HG03575 (cell line): Measurements from ENCODE around the gene ZNF862.
A peak's percentile ranks its signal among the peaks of the same experiment; 100 is the strongest.

Source experiments
- ATAC-seq: cut with Tn5 transposase; IDR thresholded peaks from one replicate; pipeline ENCODE4 v1.9.1; 2021; ENCODE audit not compliant: unreplicated experiment, insufficient number of reproducible peaks, low FRiP score; ENCODE audit errors: extremely low read depth

The ZNF862 gene

DNA sequence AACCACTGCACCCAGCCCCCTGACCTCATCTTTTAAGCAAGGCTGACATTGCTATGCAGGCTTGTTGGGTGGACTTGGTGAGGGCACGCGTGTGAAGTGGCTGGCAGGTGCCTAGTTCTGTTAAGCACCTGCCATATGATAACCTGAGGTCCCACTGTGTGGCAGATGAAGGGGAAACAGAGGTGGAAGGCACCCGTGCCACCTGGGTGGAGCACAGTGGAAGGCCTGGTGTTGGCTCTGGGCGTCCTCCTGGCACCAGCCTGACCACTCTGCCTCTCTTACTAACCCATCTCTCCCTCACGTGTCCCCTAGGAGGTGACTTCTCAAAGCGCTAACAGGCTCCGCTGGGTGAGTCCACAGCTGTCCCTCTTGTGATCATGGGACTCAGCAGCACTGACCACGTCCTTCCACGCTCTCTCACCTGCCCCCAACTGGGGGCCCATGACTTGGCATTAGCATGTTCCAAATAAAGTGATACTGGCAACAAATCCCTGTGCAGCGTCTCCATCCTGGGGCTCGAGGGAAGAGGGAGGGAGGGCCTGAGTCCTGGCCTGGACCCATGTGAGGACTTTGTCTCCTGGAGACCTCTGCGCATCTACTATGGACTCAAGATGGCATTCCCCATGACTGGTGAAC is 4.6 kb upstream of the ZNF862 start:
- ATAC-seq = no peak

DNA sequence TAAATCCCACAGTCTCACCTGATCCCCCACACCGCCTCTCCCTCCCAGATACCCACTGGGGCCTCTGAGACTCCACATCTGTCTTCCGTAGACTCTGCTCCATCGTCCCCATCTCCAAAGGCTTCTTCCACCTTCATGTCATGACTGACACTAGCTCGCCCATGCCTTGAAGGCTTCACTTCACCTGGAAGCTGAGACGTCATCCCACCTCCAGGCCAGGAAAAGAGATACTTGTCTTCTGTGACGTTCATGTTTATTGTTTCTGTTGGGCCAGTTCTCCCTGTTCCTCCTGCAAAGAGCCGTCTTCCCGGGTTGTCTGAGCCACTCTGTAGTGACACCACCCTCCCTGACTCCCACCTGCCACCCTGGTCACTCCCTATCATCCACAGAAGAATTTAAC is 3.6 kb upstream of the ZNF862 start:
- no peak for ATAC-seq

DNA sequence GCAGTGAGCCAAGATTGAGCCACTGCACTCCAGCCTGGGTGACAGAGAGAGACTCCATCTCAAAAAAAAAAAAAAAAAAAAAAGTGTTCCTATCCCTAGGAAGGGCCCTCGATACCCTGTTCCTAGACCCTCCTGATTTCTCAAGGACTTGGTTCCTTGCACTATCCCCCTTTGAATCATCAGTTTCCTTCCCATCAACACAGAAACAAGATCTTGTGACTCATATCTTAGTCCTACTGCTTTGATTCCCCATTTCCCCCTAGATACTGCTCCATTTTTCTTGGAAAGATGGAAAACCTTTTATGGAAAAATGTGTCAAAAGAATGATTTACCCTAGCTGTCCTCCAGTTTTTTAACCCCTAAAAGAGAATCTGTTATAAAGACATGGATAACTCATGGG is 1.7 kb upstream of the ZNF862 start:
- no peak for ATAC-seq

DNA sequence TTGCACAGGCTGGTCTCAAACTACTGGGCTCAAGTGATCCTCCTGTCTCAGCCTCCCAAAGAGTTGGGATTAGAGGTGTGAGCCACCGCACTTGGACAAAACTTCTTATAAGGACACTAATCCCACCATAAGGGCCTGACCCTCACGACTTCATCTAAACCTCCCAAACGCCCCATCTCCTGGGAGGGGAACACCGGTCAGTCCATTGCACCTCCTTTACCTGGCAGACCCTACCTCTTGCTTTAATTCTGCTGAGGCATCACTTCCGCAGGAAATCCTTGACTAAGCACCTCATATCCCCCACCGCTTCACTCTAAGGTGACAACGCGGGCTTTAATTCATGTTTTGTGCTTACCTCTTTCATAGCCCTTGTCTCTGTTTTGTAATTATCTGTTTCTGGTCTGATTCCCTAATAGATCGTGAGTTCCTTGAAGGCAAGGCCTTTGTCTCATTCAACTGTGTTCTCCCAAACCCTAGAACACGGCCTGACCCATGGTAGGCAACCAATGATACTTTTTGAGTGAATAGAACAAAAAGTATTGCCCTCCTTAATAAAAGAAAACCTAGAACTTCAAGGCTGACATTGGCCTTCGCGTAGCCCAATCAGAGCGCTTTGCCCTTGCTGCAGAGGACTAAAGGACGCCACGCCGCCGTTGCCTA is 481 bp upstream of the ZNF862 start:
- ATAC-seq = no peak

DNA sequence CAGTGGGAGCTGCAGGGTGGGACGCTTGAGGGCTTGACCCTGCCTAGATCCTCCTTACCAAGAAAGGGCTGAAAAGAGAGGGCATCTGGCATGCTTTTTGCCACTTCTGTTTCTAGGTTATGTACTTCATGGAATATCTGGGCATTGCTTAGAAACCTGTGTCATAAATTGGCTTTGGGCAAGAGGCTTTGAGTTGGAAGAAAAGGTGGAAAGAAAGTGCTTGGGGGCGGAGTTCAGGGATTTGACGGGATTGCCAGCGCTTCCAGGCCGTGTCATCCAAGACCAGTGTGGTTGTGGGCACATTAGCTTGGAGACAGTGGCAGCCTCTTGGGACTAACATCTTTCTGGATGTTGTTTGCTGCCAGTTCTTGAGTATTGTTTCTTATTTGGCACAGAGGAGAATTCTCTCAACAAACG is 825 bp downstream of the ZNF862 start:
- no peak for ATAC-seq

DNA sequence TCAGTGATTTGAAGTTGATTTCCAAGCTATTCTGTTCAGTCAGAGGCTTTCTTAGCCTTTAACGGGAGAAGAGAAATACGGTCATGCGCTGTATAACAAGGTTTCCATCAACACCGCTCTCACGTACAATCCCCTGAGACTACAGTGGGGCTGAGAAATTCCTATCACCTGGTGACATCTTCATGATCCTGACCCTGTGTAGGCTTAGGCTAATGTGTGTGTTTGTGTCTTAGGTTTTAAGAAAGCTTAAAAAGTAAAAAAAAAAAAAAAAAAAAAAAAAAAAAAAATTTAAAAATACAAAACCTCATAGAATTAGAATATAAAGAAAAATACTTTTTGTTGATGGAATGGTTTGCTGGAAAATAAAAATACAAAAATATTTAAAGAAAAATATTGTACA is 1.8 kb downstream of the ZNF862 start:
- no peak for ATAC-seq

DNA sequence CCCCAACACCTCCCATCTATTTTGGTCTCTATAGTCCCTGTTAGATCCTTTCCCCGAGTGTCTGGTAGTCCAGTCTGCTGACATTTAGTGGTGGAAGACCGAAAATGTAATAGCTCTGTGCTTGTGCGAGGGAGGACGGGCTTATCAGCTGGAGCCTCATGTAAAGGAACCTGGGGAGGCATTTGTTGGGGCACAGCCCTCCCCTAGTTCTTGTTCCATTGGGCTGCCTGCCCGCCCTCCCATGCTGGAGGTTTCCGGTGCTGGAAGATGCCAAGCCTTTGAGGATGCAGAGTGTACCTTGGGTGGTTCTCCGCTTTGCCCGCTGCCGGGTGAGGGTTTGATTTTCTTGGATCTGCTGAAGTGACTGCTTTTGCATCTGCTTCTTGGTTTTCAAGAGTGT is 5.4 kb downstream of the ZNF862 start:
- no peak for ATAC-seq

DNA sequence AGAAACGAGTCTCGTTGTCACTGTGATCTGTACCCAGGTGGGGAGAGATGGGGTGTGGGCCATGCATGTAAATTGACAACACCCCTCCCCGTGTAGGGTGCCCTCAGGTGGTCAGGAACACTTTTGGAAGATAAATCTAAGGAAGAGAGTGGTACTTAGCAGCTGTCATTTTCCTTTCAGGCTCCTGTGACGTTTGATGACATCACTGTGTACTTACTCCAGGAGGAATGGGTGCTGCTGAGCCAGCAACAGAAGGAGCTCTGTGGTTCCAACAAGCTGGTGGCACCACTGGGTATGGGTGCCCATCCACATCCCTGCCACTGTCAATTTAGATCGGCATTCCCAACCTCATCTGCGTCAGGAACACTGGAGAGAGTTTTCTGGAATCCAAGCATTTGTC is 6.3 kb downstream of the ZNF862 start:
- ATAC-seq = no peak

DNA sequence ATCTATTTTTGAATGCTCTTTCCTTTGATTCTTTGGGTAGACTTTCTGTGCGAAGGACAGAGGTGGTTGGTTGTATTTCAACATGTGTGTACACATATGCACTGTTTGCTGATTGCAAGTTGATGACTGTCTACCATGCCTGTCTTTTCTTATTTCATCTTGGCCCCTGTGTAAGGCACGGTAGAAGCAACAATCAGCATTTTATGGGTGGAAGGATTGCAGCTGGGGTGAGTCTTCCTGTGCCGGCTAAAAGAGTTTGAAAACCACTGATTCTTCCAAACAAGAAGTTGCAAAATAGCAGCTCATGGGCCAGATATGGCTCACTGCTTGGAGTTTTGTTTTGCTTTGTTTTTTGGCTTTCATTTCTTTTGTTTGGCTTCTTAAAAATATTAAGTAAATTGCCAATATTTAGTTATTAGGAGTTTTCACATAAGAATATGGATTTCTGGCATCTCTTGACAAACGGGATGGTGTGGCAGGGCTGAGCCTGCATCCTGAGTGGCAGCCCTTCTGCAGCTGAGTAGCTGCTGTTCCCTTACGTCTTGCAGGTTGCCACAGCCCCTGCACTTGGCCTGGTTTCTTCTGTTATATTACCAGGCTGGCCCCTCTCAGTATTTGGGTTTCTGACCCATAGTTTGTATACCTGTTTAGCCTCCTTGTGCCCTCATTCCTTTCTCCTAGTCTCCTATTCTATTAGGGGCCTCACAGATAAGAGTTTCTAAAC is 7.2 kb downstream of the ZNF862 start:
- no peak for ATAC-seq

DNA sequence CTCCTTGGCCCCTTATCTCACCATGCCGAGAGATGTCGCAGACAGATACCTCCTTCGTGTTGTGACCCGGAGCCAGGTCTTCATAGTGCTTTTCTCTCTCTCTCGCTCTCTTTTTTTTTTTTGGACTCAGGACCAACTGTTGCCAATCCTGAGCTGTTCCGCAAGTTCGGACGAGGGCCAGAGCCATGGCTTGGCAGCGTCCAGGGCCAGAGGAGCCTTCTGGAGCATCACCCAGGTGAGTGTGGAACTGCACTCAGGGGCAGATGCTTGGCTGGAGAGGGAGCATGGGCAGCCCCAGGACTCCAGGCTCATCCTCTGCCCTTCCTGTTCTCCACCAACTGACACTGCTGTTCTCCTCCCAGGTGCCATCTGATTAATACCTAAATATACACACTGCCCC is 7.8 kb downstream of the ZNF862 start:
- ATAC-seq = no peak

DNA sequence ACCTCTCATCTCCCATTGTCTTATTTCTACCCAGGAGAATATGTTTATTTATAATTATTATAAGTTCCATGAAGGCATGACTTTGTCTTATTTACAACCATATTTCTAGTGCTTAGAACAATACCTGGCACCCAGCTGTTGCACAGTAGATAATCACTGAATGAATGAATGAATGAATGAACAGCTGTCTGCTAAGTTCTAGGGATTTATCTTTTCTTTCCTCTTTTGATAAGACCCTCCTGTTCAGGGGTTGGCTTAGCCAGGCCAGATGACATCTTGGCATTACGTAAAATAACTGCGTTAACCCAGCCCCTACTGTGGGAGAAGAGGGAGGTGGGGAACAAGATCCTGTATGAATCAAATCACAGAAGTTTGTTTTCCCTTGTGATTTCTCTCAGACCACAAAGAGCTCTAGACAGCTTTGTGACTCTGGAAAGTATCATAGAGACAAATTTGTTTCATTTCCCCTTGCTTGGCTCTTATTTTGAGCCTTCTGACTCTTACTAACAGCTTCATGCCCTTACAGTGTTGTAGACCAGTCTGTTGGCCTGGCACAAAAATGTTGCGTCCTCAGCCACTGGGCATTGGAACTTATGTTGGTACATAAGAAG is 8.4 kb downstream of the ZNF862 start:
- peak; percentile 80 for ATAC-seq

DNA sequence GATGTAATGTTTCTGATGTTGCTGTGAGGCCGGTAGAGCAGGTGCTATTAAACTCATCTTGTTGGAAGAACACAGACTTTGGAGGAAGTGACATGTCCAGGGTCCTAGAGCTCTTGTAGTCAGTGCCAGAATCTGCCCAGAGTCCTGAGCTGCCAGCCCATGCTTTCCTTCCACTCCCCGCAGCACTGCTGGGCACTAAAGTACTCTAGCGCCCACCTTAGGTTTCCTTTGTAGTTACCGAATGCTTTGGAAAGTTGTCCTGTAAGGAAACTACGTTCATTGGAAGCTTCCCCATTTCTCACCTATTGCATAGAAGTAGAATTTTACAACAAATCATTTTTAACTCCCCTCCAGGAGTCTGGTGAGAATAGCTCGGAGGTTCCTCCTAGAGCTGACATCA is 11.0 kb downstream of the ZNF862 start:
- no peak for ATAC-seq

DNA sequence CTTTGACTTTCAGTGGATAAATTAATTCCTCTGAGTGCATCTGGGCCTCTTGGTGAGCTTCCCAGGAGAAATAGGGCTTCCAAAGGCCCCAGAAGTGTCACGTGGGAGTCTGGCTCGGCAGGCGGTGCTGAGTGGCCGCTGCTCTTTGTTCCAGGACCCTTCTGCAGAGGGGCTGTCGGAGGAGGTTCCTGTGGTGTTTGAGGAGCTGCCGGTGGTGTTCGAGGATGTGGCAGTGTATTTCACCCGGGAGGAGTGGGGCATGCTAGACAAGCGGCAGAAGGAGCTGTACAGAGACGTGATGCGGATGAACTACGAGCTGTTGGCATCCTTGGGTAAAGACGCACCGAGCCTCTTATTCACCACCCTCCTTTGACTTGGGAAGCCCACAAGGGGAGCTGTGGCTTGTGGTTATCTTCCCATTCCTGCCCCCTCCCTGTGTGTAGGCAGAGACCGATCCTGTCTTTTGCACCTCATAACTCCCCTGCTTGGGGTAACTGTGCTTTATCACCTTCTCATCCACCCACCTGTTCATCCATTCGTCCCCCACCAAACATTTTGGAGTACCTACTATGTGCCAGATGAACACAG is 11.9 kb downstream of the ZNF862 start:
- no peak for ATAC-seq

DNA sequence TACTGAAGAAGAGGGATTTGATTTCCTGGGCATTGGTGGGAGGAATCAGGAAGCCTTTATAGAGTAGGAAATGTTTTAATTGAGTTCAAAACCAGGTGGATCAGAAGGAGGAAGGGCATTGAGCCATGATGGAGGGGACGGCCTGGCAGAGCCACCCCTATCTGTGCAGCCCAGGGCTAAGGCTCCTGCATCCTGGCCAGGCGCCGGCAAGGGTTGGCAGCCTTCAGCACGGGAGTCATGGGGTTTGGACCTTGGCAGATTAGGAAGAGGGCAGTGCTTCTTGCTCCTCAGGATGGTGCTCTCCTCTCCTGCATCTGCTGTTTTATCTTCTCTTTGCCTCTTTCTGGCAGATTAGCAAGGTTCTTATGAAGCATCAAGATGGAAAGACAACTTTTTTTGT is 12.5 kb downstream of the ZNF862 start:
- ATAC-seq = no peak

DNA sequence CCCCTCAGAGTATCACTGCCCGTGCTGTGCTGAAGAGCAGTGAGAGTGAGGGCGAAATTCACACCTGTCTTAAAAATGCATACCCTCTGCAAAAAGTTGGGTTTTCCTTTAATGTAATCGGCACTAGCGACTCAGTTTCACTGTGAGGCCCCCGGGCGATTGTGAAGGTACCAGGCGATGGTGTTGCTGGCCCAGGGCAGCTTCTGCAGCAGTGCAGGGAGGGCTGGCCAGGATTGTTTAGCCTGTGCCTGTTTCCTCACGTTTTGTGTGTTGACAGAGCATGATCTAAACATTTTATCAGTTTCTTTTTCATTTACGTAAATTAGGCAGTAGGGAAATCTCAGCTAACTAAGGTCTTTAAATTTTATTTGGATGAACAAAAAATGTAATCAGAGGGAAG is 13.3 kb downstream of the ZNF862 start:
- ATAC-seq = no peak

DNA sequence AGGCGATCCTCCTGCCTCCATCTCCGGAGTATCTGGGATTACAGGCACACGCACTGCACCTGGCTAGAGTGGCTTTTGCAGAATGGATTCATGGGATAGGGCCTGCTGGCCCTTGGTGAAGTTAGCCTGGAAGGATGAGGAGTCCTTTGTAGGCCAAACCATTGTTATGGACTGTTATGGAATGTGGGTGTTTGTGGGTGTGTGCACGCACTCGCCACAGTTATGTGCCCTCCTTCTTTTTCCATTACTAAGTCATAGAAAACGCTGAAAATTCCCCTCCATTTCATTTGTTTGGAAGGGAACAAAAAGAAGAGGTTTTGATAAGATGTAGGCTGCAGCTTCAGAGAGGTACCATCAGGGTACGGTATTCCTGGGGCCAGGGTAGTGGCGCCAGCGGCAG is 15.0 kb downstream of the ZNF862 start:
- ATAC-seq = no peak

DNA sequence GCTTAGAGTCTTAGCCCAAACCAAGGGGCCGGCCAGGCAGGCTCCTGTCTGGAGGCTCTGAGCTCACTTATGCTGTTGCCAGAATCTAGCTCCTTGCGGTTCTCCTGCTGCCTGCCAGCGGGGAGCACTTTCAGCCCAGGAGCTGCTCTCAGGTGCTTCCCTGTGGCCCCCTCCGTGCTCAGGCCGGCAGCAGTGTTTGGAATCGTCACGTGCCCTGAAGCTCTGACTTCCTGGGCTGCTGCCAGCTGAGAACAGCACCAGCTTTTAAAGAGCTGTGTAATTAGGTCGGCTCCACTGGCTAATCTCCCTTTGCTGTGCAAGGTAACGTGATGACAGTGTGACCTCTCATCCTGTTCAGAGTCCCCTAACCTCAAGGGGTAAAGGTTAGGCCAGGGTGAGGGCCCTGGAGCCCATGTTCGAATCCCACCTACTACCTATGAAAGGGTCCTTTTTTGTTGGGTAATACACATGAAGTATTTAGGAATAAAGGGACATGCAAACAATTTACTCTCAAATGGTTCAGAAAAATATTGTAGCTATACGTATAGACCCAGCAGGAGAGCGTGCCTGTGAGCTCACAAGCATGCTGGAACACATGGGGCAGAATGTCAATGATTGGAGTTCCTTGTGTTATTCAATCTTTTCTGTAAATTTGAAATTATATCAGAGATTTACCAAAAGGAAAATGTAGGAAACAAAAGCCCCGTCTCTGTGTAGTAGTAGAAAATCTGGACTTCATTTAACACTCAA is 16.6 kb downstream of the ZNF862 start:
- no peak for ATAC-seq

DNA sequence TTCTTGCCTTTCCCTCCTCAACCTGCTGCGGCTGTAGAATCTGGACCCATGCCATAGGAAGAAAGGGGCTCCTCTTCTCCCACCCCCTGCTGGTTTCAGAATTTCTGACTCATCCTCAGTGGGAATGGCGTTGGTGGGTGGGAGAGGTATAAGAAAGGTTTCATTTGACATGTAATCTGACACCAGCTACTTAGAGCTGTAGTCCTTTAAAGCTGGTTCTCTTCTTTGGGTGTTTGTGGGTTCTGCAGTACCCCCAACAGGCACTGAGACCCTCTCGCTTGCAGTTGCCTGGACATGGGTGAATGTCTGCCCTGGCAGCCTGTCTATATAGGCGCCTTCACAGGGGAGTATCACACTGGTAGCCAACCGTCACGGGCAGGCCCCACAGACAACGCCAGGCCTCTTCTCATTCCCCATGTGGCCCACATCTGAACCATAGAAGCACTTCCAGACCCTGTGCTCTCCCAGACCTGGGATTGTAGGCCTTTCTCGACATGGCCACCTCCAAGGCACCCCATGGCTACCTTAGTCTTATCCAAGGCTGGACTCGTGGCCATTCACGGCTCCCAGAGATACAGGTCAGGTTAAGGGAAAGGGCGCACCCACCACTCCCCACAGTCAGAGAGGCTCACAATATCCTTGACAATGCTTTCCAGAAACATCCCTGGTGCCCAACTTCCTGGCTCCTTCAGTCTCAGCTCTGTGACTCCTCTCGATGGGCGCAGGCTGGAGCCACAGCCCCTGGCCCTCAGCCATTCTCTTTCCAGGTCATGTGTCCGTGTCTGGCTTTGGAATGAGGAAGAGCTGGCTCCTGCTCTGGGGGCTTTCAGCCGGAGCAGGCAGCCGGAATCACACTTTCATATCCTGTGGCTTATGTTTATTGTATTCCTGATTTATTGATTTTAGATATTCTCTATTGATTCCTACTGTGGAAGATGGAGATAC is 17.5 kb downstream of the ZNF862 start:
- ATAC-seq = no peak
